ENCODE data around the gene CTNNA2. TPM values are rescaled to one million over a fixed set of nuclear protein-coding genes. Genes with fewer than 3 reads are reported as not detected.

CTNNA2 gene
- total and polyA plus RNA-seq, 9 of the 15 experiments (the other 6 are each of a cell fraction or from before 2014, with no cell fraction given), result 0.03 to 0.40 (median 0.15) TPM

DNA sequence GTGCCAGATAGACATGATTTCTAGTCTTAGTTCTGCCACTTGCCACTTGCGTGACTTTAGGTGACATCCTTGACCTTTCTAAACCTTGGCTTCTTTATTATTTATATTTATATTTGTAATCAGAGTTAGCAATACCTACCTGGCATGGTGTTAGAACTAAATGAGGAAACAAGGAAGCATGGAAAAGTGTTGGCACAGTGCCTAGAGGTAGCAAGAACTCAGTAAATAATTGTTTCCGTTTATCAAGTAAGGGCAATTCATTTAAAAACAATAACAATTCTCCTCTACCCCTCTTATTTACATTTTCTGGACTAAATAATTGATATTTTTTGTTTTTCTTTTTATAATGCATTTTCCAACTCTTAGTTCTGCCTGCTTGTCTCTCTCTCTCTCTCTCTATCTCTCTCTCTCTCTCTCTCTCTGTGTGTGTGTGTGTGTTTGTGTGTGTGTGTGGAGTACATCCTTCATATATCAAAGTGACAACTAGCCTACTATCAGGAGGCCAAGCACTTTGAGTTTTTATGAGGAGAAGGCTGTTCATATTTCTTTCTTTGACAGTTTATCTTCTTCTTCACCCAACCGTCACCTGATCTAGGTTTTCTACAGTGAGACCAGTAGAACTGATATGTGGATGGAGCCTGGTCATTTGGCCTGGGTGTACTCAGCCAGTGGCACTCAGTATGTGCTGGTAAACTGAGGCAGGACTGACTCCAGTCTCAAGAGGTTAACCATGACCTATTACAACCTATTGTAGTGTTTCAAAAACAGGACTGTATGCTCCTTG lies 657.2 kb downstream of the CTNNA2 start (continued):
- TF ChIP-seq, protein P1, sequence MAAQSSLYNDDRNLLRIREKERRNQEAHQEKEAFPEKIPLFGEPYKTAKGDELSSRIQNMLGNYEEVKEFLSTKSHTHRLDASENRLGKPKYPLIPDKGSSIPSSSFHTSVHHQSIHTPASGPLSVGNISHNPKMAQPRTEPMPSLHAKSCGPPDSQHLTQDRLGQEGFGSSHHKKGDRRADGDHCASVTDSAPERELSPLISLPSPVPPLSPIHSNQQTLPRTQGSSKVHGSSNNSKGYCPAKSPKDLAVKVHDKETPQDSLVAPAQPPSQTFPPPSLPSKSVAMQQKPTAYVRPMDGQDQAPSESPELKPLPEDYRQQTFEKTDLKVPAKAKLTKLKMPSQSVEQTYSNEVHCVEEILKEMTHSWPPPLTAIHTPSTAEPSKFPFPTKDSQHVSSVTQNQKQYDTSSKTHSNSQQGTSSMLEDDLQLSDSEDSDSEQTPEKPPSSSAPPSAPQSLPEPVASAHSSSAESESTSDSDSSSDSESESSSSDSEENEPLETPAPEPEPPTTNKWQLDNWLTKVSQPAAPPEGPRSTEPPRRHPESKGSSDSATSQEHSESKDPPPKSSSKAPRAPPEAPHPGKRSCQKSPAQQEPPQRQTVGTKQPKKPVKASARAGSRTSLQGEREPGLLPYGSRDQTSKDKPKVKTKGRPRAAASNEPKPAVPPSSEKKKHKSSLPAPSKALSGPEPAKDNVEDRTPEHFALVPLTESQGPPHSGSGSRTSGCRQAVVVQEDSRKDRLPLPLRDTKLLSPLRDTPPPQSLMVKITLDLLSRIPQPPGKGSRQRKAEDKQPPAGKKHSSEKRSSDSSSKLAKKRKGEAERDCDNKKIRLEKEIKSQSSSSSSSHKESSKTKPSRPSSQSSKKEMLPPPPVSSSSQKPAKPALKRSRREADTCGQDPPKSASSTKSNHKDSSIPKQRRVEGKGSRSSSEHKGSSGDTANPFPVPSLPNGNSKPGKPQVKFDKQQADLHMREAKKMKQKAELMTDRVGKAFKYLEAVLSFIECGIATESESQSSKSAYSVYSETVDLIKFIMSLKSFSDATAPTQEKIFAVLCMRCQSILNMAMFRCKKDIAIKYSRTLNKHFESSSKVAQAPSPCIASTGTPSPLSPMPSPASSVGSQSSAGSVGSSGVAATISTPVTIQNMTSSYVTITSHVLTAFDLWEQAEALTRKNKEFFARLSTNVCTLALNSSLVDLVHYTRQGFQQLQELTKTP (IDR thresholded peaks at IDR 0.05; ENCODE audit: low read depth in 1 of 2, partially characterized antibody in 2 of 2), result peak in 1 of 2 experiments; percentile 24
- TF ChIP-seq CHD2 (IDR thresholded peaks at IDR 0.05; ENCODE audit: low read depth, low read length) (no peak), HDAC1 (IDR thresholded peaks at IDR 0.05) (peak; percentile 86 to 92; a peak in 3 of 4 replicates), PYGO2 (tag; IDR thresholded peaks at IDR 0.05) (peak; percentile 74; the same call in 1 of the 2 replicates), RNF2 (IDR thresholded peaks at IDR 0.05) (peak; percentile 41; the same call in 1 of the 2 replicates), MEF2A (IDR thresholded peaks at IDR 0.05; ENCODE audit: control insufficient read depth, low read depth, low read length) (no peak), MTA1 (IDR thresholded peaks at IDR 0.05; ENCODE audit: borderline replicate concordance) (peak; percentile 81), MYC (IDR thresholded peaks at IDR 0.05; ENCODE audit: low read depth, low read length) (no peak; the same call in 1 of the 2 replicates), MYC (CRISPR knock-in tag; IDR thresholded peaks at IDR 0.05; ENCODE audit: borderline replicate concordance, low read depth) (no peak), NCOA4 (IDR thresholded peaks at IDR 0.05; ENCODE audit: partially characterized antibody) (peak; percentile 82), ZFPM2 (CRISPR knock-in tag; IDR thresholded peaks at IDR 0.05) (no peak)
- TF ChIP-seq, protein P2, sequence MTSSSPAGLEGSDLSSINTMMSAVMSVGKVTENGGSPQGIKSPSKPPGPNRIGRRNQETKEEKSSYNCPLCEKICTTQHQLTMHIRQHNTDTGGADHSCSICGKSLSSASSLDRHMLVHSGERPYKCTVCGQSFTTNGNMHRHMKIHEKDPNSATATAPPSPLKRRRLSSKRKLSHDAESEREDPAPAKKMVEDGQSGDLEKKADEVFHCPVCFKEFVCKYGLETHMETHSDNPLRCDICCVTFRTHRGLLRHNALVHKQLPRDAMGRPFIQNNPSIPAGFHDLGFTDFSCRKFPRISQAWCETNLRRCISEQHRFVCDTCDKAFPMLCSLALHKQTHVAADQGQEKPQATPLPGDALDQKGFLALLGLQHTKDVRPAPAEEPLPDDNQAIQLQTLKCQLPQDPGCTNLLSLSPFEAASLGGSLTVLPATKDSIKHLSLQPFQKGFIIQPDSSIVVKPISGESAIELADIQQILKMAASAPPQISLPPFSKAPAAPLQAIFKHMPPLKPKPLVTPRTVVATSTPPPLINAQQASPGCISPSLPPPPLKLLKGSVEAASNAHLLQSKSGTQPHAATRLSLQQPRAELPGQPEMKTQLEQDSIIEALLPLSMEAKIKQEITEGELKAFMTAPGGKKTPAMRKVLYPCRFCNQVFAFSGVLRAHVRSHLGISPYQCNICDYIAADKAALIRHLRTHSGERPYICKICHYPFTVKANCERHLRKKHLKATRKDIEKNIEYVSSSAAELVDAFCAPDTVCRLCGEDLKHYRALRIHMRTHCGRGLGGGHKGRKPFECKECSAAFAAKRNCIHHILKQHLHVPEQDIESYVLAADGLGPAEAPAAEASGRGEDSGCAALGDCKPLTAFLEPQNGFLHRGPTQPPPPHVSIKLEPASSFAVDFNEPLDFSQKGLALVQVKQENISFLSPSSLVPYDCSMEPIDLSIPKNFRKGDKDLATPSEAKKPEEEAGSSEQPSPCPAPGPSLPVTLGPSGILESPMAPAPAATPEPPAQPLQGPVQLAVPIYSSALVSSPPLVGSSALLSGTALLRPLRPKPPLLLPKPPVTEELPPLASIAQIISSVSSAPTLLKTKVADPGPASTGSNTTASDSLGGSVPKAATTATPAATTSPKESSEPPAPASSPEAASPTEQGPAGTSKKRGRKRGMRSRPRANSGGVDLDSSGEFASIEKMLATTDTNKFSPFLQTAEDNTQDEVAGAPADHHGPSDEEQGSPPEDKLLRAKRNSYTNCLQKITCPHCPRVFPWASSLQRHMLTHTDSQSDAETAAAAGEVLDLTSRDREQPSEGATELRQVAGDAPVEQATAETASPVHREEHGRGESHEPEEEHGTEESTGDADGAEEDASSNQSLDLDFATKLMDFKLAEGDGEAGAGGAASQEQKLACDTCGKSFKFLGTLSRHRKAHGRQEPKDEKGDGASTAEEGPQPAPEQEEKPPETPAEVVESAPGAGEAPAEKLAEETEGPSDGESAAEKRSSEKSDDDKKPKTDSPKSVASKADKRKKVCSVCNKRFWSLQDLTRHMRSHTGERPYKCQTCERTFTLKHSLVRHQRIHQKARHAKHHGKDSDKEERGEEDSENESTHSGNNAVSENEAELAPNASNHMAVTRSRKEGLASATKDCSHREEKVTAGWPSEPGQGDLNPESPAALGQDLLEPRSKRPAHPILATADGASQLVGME (CRISPR knock-in tag; IDR thresholded peaks at IDR 0.05), result 0 out of 2 replicates have a peak, but pooled peaks have one; percentile 70
- TF ChIP-seq, protein P3, sequence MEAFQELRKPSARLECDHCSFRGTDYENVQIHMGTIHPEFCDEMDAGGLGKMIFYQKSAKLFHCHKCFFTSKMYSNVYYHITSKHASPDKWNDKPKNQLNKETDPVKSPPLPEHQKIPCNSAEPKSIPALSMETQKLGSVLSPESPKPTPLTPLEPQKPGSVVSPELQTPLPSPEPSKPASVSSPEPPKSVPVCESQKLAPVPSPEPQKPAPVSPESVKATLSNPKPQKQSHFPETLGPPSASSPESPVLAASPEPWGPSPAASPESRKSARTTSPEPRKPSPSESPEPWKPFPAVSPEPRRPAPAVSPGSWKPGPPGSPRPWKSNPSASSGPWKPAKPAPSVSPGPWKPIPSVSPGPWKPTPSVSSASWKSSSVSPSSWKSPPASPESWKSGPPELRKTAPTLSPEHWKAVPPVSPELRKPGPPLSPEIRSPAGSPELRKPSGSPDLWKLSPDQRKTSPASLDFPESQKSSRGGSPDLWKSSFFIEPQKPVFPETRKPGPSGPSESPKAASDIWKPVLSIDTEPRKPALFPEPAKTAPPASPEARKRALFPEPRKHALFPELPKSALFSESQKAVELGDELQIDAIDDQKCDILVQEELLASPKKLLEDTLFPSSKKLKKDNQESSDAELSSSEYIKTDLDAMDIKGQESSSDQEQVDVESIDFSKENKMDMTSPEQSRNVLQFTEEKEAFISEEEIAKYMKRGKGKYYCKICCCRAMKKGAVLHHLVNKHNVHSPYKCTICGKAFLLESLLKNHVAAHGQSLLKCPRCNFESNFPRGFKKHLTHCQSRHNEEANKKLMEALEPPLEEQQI (IDR thresholded peaks at IDR 0.05), result peak; percentile 83; the same call in 1 of the 2 replicates

All from K562 (cell line).